Measurements from ENCODE around the gene CAMKK1.

Gene CAMKK1

GRCh38 chr17:3910420-3911270 is 17.8 kb upstream of the CAMKK1 start:
- TF ChIP-seq CTCF (conservative IDR thresholded peaks at IDR 0.05), result no peak
- H3K27ac ChIP-seq, result no peak overlapping the region

- no peak for TF ChIP-seq CTCF (conservative IDR thresholded peaks at IDR 0.05)
- no peak overlapping the region for H3K27ac ChIP-seq
Measured at GRCh38 chr17:3909257-3909656, 16.4 kb upstream of the CAMKK1 start.

GRCh38 chr17:3907483-3908216 is 14.8 kb upstream of the CAMKK1 start:
- TF ChIP-seq CTCF (conservative IDR thresholded peaks at IDR 0.05), result peak; percentile 47
- H3K27ac ChIP-seq, result no peak overlapping the region

- no peak for TF ChIP-seq CTCF (conservative IDR thresholded peaks at IDR 0.05)
- no peak overlapping the region for H3K27ac ChIP-seq
Measured at GRCh38 chr17:3906881-3907280, 14.0 kb upstream of the CAMKK1 start.

- H3K27ac ChIP-seq, result no peak overlapping the region
- no peak for TF ChIP-seq CTCF (conservative IDR thresholded peaks at IDR 0.05)
Measured at GRCh38 chr17:3905017-3905520, 12.2 kb upstream of the CAMKK1 start.

GRCh38 chr17:3904501-3904900 is 11.6 kb upstream of the CAMKK1 start:
- TF ChIP-seq CTCF (conservative IDR thresholded peaks at IDR 0.05), result no peak
- no peak overlapping the region for H3K27ac ChIP-seq

GRCh38 chr17:3903881-3904290 is 11.0 kb upstream of the CAMKK1 start:
- no peak overlapping the region for H3K27ac ChIP-seq
- no peak for TF ChIP-seq CTCF (conservative IDR thresholded peaks at IDR 0.05)
